Natural killer cell (primary cell): Measurements from ENCODE around the gene DCDC1. TPM values are rescaled to one million over a fixed set of nuclear protein-coding genes. Genes with fewer than 3 reads are reported as not detected.

ENCODE experiments used
- ATAC-seq, 3 donors: fragments of 150-1000 bp in 2 of 3; fragments of 200-7000 bp in 1 of 3; cut with Tn5 transposase; 1 replicate in 1 of 3; 2 replicates in 2 of 3; pipeline ENCODE4 v1.10.0; 2021; ENCODE audit warnings: mild to moderate bottlenecking in 2 of 3, moderate library complexity in 2 of 3
- DNase-seq, 2 donors: peaks; one replicate each; pipeline versions ENCODE4 v3.0.0 to v3.0.0-alpha.2; 2013 to 2021; ENCODE audit warnings: mixed read lengths in 1 of 2
- H3K27ac ChIP-seq: one replicate; pipeline ENCODE4 v1.5.1; 2013; ENCODE audit warnings: mild to moderate bottlenecking, low read length
- H3K27me3 ChIP-seq: one replicate; pipeline ENCODE4 v1.6.1; 2013; ENCODE audit warnings: low read length; ENCODE audit not compliant: control insufficient read depth, insufficient read depth
- H3K36me3 ChIP-seq: one replicate; pipeline ENCODE4 v1.6.1; 2013; ENCODE audit warnings: low read length; ENCODE audit not compliant: control insufficient read depth, insufficient read depth
- H3K4me1 ChIP-seq: one replicate; pipeline ENCODE4 v1.6.1; 2013; ENCODE audit warnings: low read length; ENCODE audit not compliant: control insufficient read depth, insufficient read depth
- H3K4me3 ChIP-seq: one replicate; pipeline ENCODE4 v1.5.1; 2013; ENCODE audit warnings: low read length
- H3K9me3 ChIP-seq: one replicate; pipeline ENCODE4 v1.6.1; 2013; ENCODE audit warnings: low read length; ENCODE audit not compliant: control insufficient read depth, insufficient read depth
- H3K27ac Mint-ChIP-seq, 2 donors: one replicate each; pipeline ENCODE4 v1.8.0; 2022; ENCODE audit warnings: mild to moderate bottlenecking in 2 of 2, mixed read lengths in 2 of 2, moderate library complexity in 1 of 2
- H3K27me3 Mint-ChIP-seq, 2 donors: one replicate each; pipeline ENCODE4 v1.8.0; 2022; ENCODE audit warnings: low read depth in 2 of 2, mixed read lengths in 2 of 2
- H3K36me3 Mint-ChIP-seq: one replicate; pipeline ENCODE4 v1.8.0; 2022; ENCODE audit warnings: mixed read lengths
- H3K4me1 Mint-ChIP-seq, 2 donors: one replicate each; pipeline ENCODE4 v1.8.0; 2022; ENCODE audit warnings: mixed read lengths in 2 of 2
- H3K4me3 Mint-ChIP-seq: one replicate; pipeline ENCODE4 v1.8.0; 2022; ENCODE audit warnings: mild to moderate bottlenecking, moderate library complexity, mixed read lengths
- H3K9me3 Mint-ChIP-seq, 2 donors: one replicate each; pipeline ENCODE4 v1.8.0; 2022; ENCODE audit warnings: mixed read lengths in 2 of 2
- CTCF ChIP-seq: fragments of 200-600 bp; IDR thresholded peaks from one replicate; pipeline ENCODE4 v1.8.0; 2022; ENCODE audit warnings: antibody characterized with exemption
- WGBS: methylation state at CpG from one replicate; pipeline ENCODE4 v1.1.7; 2013; ENCODE audit warnings: missing lambda C conversion rate; ENCODE audit not compliant: insufficient coverage; 5-methylcytosine and 5-hydroxymethylcytosine counted together
- intact Hi-C: fragments of 100-400 bp; cut with micrococcal nuclease; formaldehyde crosslinking; loops from one replicate; pipeline ENCODE4 v1.14.2; 2022
- total RNA-seq, 4 donors: library from RNA; stranded (reverse); fragments of 120-200 nt in 1 of 4; gene quantifications; one replicate each; pipeline versions ENCODE4 v1.2.3 to v1.2.4, GENCODE V29; 2013 to 2022

DCDC1 gene
- total RNA-seq, 3 donors from 2014 or later (not counting 1 experiment from before 2014, with no cell fraction given): not detected

GRCh38 chr11:30861064-30861463, 508.5 kb downstream of the DCDC1 start:
- no peaks in the 10 kb centered on the region for H3K36me3 Mint-ChIP-seq
- intact Hi-C loops: no loop called here
- no peaks in the 10 kb centered on the region for H3K27me3 Mint-ChIP-seq
- Histone ChIP-seq H3K9me3 (no peaks in the 10 kb centered on the region), H3K36me3 (no peaks in the 10 kb centered on the region), H3K4me3 (no peak overlapping the region), H3K27me3 (no peaks in the 10 kb centered on the region), H3K4me1 (no peaks in the 10 kb centered on the region), H3K27ac (no peak overlapping the region)
- no peak for ATAC-seq
- no peak overlapping the region for H3K27ac Mint-ChIP-seq
- H3K4me1 Mint-ChIP-seq: no peaks in the 10 kb centered on the region
- TF ChIP-seq CTCF: no peak
- 89% methylated on average over 7 of the region's 7 CpGs for WGBS
- no peak overlapping the region for H3K4me3 Mint-ChIP-seq
- no peak for DNase-seq
- no peaks in the 10 kb centered on the region for H3K9me3 Mint-ChIP-seq

DNA sequence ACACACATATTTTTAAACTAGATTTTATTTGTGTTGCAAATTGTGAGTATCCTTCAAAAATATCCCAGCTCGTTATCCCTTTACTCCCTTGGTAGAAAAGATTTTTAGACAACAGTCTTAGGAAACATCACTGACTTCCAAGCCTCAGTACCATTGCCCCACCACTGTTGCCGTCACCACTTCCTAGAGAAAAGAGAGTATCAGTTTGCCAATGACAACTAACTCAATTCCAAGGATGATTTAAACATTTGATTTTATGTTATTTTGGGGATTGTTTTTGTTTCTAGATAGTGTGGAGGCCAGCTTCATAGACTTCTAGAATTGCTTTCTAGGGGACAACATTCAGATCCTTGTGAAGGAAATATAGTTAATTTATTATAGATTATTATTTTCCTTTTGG, 509.4 kb downstream of the DCDC1 start:
- TF ChIP-seq CTCF: no peak

DNA sequence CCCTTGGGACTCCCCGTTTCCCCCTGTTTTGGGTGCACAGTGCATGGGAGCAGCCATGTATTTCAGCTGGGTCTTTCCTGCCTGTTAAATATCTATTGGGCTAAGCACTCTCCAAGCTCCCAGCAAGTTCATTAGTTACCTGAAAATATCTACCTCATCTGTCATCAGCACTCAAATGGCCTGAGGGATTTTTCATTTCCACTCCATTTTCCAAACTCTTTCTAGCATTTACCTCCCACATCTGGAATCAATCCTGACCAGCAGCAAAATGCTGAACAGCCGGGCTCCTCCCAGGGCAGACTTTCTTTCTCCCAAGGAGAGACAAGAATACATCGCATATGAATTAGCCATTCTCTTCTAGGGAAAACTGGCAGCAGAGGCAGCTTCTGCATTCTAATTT, 509.9 kb downstream of the DCDC1 start:
- no peak overlapping the region for H3K27ac ChIP-seq
- no peaks in the 10 kb centered on the region for H3K36me3 Mint-ChIP-seq
- DNase-seq (no peak), ATAC-seq (no peak)
- H3K27me3 ChIP-seq: no peaks in the 10 kb centered on the region
- no peak overlapping the region for H3K27ac Mint-ChIP-seq
- H3K27me3 Mint-ChIP-seq: no peaks in the 10 kb centered on the region
- 80% methylated on average over 3 of the region's 3 CpGs for WGBS
- no peak for TF ChIP-seq CTCF
- no peaks in the 10 kb centered on the region for H3K4me1 Mint-ChIP-seq
- H3K36me3 ChIP-seq: no peaks in the 10 kb centered on the region
- no peaks in the 10 kb centered on the region for H3K9me3 ChIP-seq
- no peaks in the 10 kb centered on the region for H3K9me3 Mint-ChIP-seq
- intact Hi-C loops: no loop called here
- no peak overlapping the region for H3K4me3 Mint-ChIP-seq
- no peak overlapping the region for H3K4me3 ChIP-seq
- no peaks in the 10 kb centered on the region for H3K4me1 ChIP-seq

More for the DNA sequence above, 509.4 kb downstream of the DCDC1 start:
- H3K36me3 Mint-ChIP-seq: no peaks in the 10 kb centered on the region
- H3K4me1 ChIP-seq: no peaks in the 10 kb centered on the region
- WGBS: no CpG with 5 or more reads among the region's 2 CpGs
- no peaks in the 10 kb centered on the region for H3K9me3 Mint-ChIP-seq
- ATAC-seq: no peak
- no peaks in the 10 kb centered on the region for H3K27me3 Mint-ChIP-seq
- H3K36me3 ChIP-seq: no peaks in the 10 kb centered on the region
- H3K4me1 Mint-ChIP-seq: no peaks in the 10 kb centered on the region
- H3K27me3 ChIP-seq: no peaks in the 10 kb centered on the region
- H3K27ac Mint-ChIP-seq: no peak overlapping the region
- no peaks in the 10 kb centered on the region for H3K9me3 ChIP-seq
- no peak overlapping the region for H3K4me3 Mint-ChIP-seq
- intact Hi-C loops: no loop called here
- no peak for DNase-seq
- no peak overlapping the region for H3K27ac ChIP-seq
- no peak overlapping the region for H3K4me3 ChIP-seq

- H3K4me3 Mint-ChIP-seq: no peak overlapping the region
- TF ChIP-seq CTCF: no peak
- H3K27ac Mint-ChIP-seq: no peak overlapping the region
- no peaks in the 10 kb centered on the region for H3K9me3 Mint-ChIP-seq
- H3K4me1 ChIP-seq: no peaks in the 10 kb centered on the region
- H3K9me3 ChIP-seq: no peaks in the 10 kb centered on the region
- no peak overlapping the region for H3K27ac ChIP-seq
- no peak overlapping the region for H3K4me3 ChIP-seq
- H3K36me3 ChIP-seq: no peaks in the 10 kb centered on the region
- H3K27me3 Mint-ChIP-seq: peaks cover 0 to 4% of the 10 kb centered on the region in 2 donors
- DNase-seq: no peak
- H3K4me1 Mint-ChIP-seq: no peaks in the 10 kb centered on the region
- no peaks in the 10 kb centered on the region for H3K27me3 ChIP-seq
- 21% methylated on average over 2 of the region's 5 CpGs for WGBS
- intact Hi-C loops: no loop called here
- no peak for ATAC-seq
- no peaks in the 10 kb centered on the region for H3K36me3 Mint-ChIP-seq
These were observed 514.0 kb downstream of the DCDC1 start for GRCh38 chr11:30855383-30856006.
